Measurements from ENCODE around the gene AVPR1A.

The AVPR1A gene

DNA sequence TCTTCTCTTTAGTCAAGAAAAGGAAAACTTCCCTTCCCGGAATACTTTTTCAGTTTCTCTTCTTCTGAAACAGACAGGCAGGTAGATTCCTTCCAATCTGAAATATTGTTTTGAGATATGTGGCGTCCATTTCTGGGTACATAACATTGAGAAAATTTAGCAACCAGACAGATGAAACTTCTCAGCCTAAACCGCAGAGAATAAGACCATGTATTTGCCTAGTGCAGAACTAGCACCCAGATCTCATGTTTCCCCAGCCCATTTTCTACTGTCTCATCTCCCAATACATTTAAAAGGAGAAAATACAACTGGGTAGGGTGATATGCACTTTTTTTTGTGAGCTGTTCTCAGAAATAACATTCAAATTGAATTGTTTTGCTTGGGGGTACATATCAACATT lies 6.4 kb downstream of the AVPR1A start:
- DNase-seq (ENCODE audit: low spot score in 2 of 2) (no peak), ATAC-seq (replicated peaks; ENCODE audit: extremely low read depth, poor library complexity, severe bottlenecking) (no peak)
- Mint-ChIP-seq H3K36me3 (ENCODE audit: insufficient read depth) (no peaks in the 10 kb centered on the region), H3K4me3 (no peak overlapping the region), H3K27me3 (peaks cover 10% of the 10 kb centered on the region), H3K9me3 (no peaks in the 10 kb centered on the region), H3K27ac (ENCODE audit: low read depth) (no peak overlapping the region), H3K4me1 (no peaks in the 10 kb centered on the region)

GRCh38 chr12:63138488-63138887 lies 12.5 kb downstream of the AVPR1A start:
- no peaks in the 10 kb centered on the region for H3K36me3 Mint-ChIP-seq (ENCODE audit: insufficient read depth)
- H3K4me3 Mint-ChIP-seq, result no peak overlapping the region
- no peaks in the 10 kb centered on the region for H3K27me3 Mint-ChIP-seq
- H3K9me3 Mint-ChIP-seq, result peaks cover 5% of the 10 kb centered on the region
- H3K4me1 Mint-ChIP-seq, result no peaks in the 10 kb centered on the region
- ATAC-seq (replicated peaks; ENCODE audit: extremely low read depth, poor library complexity, severe bottlenecking) (no peak), DNase-seq (ENCODE audit: low spot score in 2 of 2) (no peak)
- H3K27ac Mint-ChIP-seq (ENCODE audit: low read depth), result no peak overlapping the region

DNA sequence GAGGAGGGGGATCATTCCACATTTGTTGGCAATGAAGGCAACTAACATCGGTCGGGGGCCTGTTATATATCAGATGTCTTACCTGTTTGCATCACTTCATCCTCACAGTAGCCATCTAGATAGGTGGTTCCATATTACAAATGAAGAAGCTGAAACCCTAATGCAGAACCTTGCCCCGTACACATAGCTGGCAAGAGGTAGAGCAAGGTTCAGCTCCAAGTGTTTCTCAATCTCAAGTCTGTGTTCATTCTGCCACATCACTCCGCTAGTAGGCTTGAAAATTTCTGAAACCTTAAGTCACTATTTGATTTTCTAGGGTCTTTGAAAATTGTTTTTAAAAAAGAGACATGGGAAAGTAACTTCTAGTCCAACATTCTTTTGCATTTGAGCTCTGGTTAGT lies 17.0 kb downstream of the AVPR1A start:
- no peak overlapping the region for H3K4me3 Mint-ChIP-seq
- H3K27me3 Mint-ChIP-seq, result no peaks in the 10 kb centered on the region
- H3K4me1 Mint-ChIP-seq, result no peaks in the 10 kb centered on the region
- ATAC-seq (replicated peaks; ENCODE audit: extremely low read depth, poor library complexity, severe bottlenecking), result no peak
- DNase-seq (ENCODE audit: low spot score in 2 of 2), result no peak
- no peak overlapping the region for H3K27ac Mint-ChIP-seq (ENCODE audit: low read depth)
- peaks cover 5% of the 10 kb centered on the region for H3K9me3 Mint-ChIP-seq
- H3K36me3 Mint-ChIP-seq (ENCODE audit: insufficient read depth), result peaks cover 1% of the 10 kb centered on the region

GRCh38 chr12:63132201-63132600 lies 18.8 kb downstream of the AVPR1A start:
- no peak for DNase-seq (ENCODE audit: low spot score in 2 of 2)
- peaks cover 5% of the 10 kb centered on the region for H3K9me3 Mint-ChIP-seq
- no peak for ATAC-seq (replicated peaks; ENCODE audit: extremely low read depth, poor library complexity, severe bottlenecking)
- H3K36me3 Mint-ChIP-seq (ENCODE audit: insufficient read depth), result peaks cover 1% of the 10 kb centered on the region
- H3K4me1 Mint-ChIP-seq, result no peaks in the 10 kb centered on the region
- no peak overlapping the region for H3K4me3 Mint-ChIP-seq
- no peaks in the 10 kb centered on the region for H3K27me3 Mint-ChIP-seq
- no peak overlapping the region for H3K27ac Mint-ChIP-seq (ENCODE audit: low read depth)

GRCh38 chr12:63129927-63130326 lies 21.1 kb downstream of the AVPR1A start:
- no peaks in the 10 kb centered on the region for H3K27me3 Mint-ChIP-seq
- H3K36me3 Mint-ChIP-seq (ENCODE audit: insufficient read depth), result peaks cover 1% of the 10 kb centered on the region
- H3K4me1 Mint-ChIP-seq, result no peaks in the 10 kb centered on the region
- H3K4me3 Mint-ChIP-seq, result no peak overlapping the region
- ATAC-seq (replicated peaks; ENCODE audit: extremely low read depth, poor library complexity, severe bottlenecking) (no peak), DNase-seq (ENCODE audit: low spot score in 2 of 2) (no peak)
- no peak overlapping the region for H3K27ac Mint-ChIP-seq (ENCODE audit: low read depth)
- peaks cover 5% of the 10 kb centered on the region for H3K9me3 Mint-ChIP-seq

DNA sequence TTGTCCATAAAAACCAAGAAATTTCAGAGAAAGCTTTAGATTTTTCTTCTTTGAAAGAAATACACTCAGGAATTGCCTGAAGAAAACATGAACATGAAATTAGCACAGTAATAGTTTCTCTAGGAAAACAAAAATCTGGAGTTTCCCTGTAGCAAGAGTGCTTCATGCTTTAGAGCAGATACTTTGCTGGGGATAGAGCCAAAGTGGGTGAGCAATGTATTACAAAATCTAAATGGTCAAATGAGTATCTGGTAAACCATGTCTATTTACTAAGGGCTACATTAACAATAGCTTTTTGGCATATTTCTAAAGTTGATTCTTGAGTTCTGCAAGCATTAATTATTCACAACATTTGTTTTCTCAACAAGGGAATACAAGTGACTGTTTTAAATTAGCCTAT lies 26.2 kb downstream of the AVPR1A start:
- Mint-ChIP-seq H3K36me3 (ENCODE audit: insufficient read depth) (no peaks in the 10 kb centered on the region), H3K9me3 (peaks cover 5% of the 10 kb centered on the region), H3K4me3 (no peak overlapping the region), H3K4me1 (no peaks in the 10 kb centered on the region), H3K27ac (ENCODE audit: low read depth) (no peak overlapping the region), H3K27me3 (no peaks in the 10 kb centered on the region)
- ATAC-seq (replicated peaks; ENCODE audit: extremely low read depth, poor library complexity, severe bottlenecking) (no peak), DNase-seq (ENCODE audit: low spot score in 2 of 2) (no peak)

DNA sequence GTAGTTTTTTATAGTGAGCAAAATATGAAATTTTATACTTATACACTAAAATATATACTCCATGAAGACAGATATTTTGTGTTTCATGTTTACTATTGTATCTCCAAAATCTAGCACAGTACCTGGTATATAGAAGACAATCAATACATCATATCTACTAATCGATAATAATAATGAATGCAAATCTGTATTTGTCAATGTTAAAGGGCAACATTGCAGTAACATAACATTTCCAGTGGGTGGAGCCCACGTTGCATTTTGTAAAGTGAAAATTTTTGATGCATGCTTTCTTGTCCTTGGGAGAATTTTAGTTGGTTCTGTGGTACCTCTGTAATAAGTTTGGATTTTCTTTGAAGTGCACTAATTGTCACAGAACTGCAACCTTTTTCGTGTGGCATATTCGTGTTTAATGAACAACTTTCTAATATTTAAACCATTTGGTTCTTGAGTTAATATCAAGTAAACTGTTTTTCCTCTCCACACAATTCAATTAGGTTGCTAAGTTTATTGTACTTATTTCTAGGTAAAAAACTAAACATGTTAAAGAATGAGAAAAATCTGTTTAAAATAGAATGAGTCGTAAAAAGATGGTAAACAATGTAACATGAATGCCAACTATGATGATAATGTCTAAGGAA lies 47.4 kb downstream of the AVPR1A start:
- Mint-ChIP-seq H3K27ac (ENCODE audit: low read depth) (no peak overlapping the region), H3K4me3 (no peak overlapping the region), H3K36me3 (ENCODE audit: insufficient read depth) (no peaks in the 10 kb centered on the region), H3K4me1 (no peaks in the 10 kb centered on the region), H3K27me3 (no peaks in the 10 kb centered on the region), H3K9me3 (no peaks in the 10 kb centered on the region)
- DNase-seq (ENCODE audit: low spot score in 2 of 2) (no peak), ATAC-seq (replicated peaks; ENCODE audit: extremely low read depth, poor library complexity, severe bottlenecking) (no peak)

DNA sequence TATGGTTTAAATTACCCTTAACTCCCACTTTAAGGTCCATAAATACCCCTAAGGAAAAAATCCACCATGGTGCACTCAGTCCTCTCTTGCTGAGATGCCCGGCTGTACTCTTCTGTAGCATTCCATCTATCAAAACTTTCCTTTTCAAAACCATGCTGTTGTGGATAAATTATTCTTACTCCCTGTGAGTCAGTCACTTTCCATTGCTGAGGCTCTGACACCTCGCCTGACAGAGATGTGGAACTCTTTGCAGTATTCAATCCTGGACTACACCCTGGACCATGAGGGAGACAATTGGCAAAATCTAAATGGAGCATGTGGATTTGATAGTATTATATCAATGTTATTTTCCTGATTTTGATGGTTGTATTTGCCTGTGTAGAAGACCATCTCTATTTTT lies 49.1 kb downstream of the AVPR1A start:
- no peak for ATAC-seq (replicated peaks; ENCODE audit: extremely low read depth, poor library complexity, severe bottlenecking)
- Mint-ChIP-seq H3K36me3 (ENCODE audit: insufficient read depth) (no peaks in the 10 kb centered on the region), H3K27me3 (no peaks in the 10 kb centered on the region), H3K4me1 (no peaks in the 10 kb centered on the region), H3K9me3 (no peaks in the 10 kb centered on the region), H3K4me3 (no peak overlapping the region), H3K27ac (ENCODE audit: low read depth) (no peak overlapping the region)
- DNase-seq (ENCODE audit: low spot score in 2 of 2), result no peak

DNA sequence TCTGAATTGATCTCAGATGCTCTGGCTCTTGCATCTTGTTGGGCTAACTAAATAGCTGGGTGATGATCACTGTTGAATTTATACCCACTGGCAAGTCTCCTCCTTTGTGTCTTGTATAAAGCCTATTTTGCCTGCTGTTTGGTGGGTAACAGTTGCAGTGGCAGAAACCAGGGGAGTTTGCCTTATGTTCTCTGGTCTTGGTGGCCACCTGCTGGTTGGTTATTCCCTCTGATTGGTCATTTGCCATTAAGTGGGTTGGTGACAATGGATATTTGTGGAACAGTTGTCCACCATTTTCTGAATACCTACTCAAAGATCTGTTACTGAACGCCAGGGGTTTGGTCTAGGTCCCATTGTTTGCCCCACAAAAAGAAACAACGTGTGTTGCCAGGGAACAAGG lies 52.1 kb downstream of the AVPR1A start:
- H3K4me1 Mint-ChIP-seq, result no peaks in the 10 kb centered on the region
- no peaks in the 10 kb centered on the region for H3K27me3 Mint-ChIP-seq
- no peak overlapping the region for H3K4me3 Mint-ChIP-seq
- H3K27ac Mint-ChIP-seq (ENCODE audit: low read depth), result no peak overlapping the region
- ATAC-seq (replicated peaks; ENCODE audit: extremely low read depth, poor library complexity, severe bottlenecking) (no peak), DNase-seq (ENCODE audit: low spot score in 2 of 2) (no peak)
- no peaks in the 10 kb centered on the region for H3K36me3 Mint-ChIP-seq (ENCODE audit: insufficient read depth)
- no peaks in the 10 kb centered on the region for H3K9me3 Mint-ChIP-seq

DNA sequence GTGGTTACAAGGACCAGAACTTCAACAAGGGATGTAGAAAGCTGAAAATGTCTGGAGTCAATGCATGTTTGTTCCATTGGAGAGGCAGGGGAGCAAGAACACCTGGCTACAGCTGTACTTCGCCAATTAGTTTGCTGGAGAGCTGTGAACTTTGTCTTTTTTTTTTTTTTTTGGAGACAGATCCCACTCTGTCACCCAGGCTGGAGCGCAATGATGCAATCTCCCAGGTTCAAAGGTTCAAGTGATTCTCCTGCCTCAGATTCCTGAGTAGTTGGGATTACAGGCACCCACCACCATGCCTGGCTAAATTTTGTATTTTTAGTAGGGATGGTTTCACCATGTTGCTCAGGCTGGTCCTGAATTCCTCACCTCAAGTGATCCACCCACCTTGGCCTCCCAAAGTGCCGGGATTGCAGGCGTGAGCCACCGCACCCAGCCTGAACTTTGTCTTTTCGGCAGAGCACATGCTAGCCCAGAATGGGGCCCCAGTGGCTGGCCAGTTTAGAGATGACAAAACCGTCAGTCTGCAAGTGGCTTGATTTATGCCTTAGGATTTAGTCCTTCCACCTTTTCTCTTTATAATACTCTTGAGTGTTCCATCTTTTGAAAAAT lies 55.5 kb downstream of the AVPR1A start:
- peaks cover 9% of the 10 kb centered on the region for H3K27me3 Mint-ChIP-seq
- no peaks in the 10 kb centered on the region for H3K4me1 Mint-ChIP-seq
- no peaks in the 10 kb centered on the region for H3K36me3 Mint-ChIP-seq (ENCODE audit: insufficient read depth)
- no peak overlapping the region for H3K27ac Mint-ChIP-seq (ENCODE audit: low read depth)
- H3K9me3 Mint-ChIP-seq, result no peaks in the 10 kb centered on the region
- DNase-seq (ENCODE audit: low spot score in 2 of 2) (no peak), ATAC-seq (replicated peaks; ENCODE audit: extremely low read depth, poor library complexity, severe bottlenecking) (no peak)
- H3K4me3 Mint-ChIP-seq, result no peak overlapping the region

DNA sequence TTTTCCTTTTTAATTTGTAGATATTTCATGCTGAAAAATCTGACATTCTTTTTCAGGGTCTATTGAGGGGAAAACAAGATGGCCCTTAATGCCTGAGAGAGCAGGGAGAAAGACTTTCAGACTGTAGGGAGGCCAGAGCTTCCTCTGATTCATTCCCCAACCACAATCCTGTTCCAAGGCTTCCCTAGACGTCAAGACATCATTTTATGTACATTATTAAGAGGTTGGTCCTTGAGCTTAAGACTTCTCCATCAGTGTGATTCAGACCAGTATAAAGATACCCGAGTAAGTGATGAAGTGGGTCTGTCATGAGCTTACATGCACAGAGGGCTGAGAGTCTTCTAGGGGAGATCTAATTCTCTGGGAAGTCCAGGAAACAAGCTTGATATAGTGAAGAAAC lies 57.3 kb downstream of the AVPR1A start:
- Mint-ChIP-seq H3K27ac (ENCODE audit: low read depth) (no peak overlapping the region), H3K36me3 (ENCODE audit: insufficient read depth) (no peaks in the 10 kb centered on the region), H3K9me3 (no peaks in the 10 kb centered on the region), H3K4me1 (no peaks in the 10 kb centered on the region), H3K27me3 (peaks cover 20% of the 10 kb centered on the region), H3K4me3 (no peak overlapping the region)
- DNase-seq (ENCODE audit: low spot score in 2 of 2) (no peak), ATAC-seq (replicated peaks; ENCODE audit: extremely low read depth, poor library complexity, severe bottlenecking) (no peak)

DNA sequence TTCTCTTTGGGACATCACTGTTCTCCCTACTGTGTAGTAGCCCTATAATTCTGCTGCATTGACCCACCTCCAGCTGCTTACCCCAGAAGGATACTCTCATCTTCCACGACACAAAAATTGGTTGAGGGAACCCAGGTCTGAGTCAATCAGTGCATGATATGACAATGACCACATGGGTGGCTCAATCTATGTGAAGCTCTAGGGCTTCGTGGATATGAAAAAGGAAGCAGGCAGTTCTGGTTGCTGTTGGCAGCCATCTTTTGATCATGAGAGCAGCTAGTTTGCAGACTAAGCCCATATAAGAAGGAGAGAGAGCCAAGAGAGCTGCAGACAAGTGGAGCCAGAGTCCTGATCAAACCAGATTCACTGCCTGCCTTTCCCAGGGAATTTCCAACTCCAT lies 57.9 kb downstream of the AVPR1A start:
- H3K4me1 Mint-ChIP-seq, result no peaks in the 10 kb centered on the region
- DNase-seq (ENCODE audit: low spot score in 2 of 2), result no peak
- H3K9me3 Mint-ChIP-seq, result no peaks in the 10 kb centered on the region
- H3K27ac Mint-ChIP-seq (ENCODE audit: low read depth), result no peak overlapping the region
- ATAC-seq (replicated peaks; ENCODE audit: extremely low read depth, poor library complexity, severe bottlenecking), result no peak
- peaks cover 26% of the 10 kb centered on the region for H3K27me3 Mint-ChIP-seq
- no peak overlapping the region for H3K4me3 Mint-ChIP-seq
- no peaks in the 10 kb centered on the region for H3K36me3 Mint-ChIP-seq (ENCODE audit: insufficient read depth)
